Activated naive CD8-positive, alpha-beta T cell treated with anti-CD3 and anti-CD28 coated beads for 36 hours (primary cell): ENCODE data around the gene OR10J5. TPM values are rescaled to one million over a fixed set of nuclear protein-coding genes. Genes with fewer than 3 reads are reported as not detected.
"Not testable (repeated sequence)": the region's sequence is repeated elsewhere in the genome, so short reads cannot be mapped to it uniquely, and the experiment has no call there.

Experiments used
- DNase-seq: peaks from one replicate; pipeline ENCODE4 v3.0.0; 2021
- H3K27ac Mint-ChIP-seq: one replicate; pipeline ENCODE4 v1.8.0; 2022; ENCODE audit warnings: mild to moderate bottlenecking, moderate library complexity, mixed read lengths
- H3K27me3 Mint-ChIP-seq: one replicate; pipeline ENCODE4 v1.8.0; 2022; ENCODE audit warnings: mild to moderate bottlenecking, mixed read lengths
- H3K36me3 Mint-ChIP-seq: one replicate; pipeline ENCODE4 v1.8.0; 2021; ENCODE audit warnings: mild to moderate bottlenecking, mixed read lengths
- H3K4me1 Mint-ChIP-seq: one replicate; pipeline ENCODE4 v1.8.0; 2021; ENCODE audit warnings: mixed read lengths
- H3K4me3 Mint-ChIP-seq: one replicate; pipeline ENCODE4 v1.8.0; 2022; ENCODE audit warnings: mild to moderate bottlenecking, moderate library complexity, mixed read lengths
- H3K9me3 Mint-ChIP-seq: one replicate; pipeline ENCODE4 v1.8.0; 2022; ENCODE audit warnings: mixed read lengths
- total RNA-seq, 2 experiments: library from RNA; stranded (reverse); gene quantifications; one replicate each; pipeline ENCODE4 v1.2.3, GENCODE V29; 2021

The OR10J5 gene, protein sequence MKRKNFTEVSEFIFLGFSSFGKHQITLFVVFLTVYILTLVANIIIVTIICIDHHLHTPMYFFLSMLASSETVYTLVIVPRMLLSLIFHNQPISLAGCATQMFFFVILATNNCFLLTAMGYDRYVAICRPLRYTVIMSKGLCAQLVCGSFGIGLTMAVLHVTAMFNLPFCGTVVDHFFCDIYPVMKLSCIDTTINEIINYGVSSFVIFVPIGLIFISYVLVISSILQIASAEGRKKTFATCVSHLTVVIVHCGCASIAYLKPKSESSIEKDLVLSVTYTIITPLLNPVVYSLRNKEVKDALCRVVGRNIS
- not detected for total RNA-seq

DNA sequence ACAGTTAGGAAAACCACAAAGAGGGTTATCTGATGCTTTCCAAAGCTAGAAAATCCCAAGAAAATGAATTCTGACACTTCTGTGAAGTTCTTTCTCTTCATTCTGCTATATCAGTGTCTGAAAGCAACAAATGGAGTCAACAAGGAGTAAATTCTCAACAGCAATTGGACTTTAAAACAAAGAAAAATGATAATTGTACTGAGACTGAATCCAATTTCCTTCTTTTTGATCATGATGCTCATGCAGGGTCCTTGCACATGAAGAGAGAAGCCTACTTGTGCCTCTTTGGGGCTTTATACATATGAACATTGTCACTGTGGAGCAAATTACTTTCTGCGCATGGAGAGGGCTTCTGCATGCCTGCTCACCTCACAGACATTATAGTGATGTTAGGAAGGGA lies at the start of gene OR10J5:
Gene OR10J5, minus strand, starts transcription at position 101 of the 400 bp plus-strand sequence. Its CDS starts 0 bp downstream, at position 101.
- peaks cover 35% of the 10 kb centered on the region for H3K27me3 Mint-ChIP-seq
- H3K4me3 Mint-ChIP-seq: no peak within 1 kb of the TSS
- no peaks in the 10 kb centered on the region for H3K36me3 Mint-ChIP-seq
- no peaks in the 10 kb centered on the region for H3K9me3 Mint-ChIP-seq
- H3K4me1 Mint-ChIP-seq: no peaks in the 10 kb centered on the region
- DNase-seq: no peak
- H3K27ac Mint-ChIP-seq: no peak within 1 kb of the TSS

DNA sequence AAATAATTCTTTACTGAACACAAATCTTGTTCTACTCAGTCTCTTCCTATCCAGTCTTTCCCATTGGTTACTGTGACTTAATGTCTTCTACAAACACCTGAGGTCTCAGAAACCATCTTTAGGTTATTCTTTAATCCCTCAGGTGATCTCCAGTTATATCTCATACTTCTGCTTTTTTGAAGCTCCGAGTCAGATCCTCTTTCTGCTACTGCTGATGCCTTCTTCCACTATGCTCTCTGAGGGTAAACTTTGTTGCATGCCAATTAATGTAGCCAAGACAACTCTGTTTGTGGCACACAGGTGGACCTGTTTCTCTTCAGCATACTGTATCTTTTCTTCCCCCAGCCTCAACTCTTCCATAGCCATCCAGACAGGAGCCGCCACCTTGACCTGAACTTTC lies 48.7 kb upstream of the OR10J5 start:
- peaks cover 15% of the 10 kb centered on the region for H3K27me3 Mint-ChIP-seq
- H3K36me3 Mint-ChIP-seq: no peaks in the 10 kb centered on the region
- H3K4me3 Mint-ChIP-seq: no peak overlapping the region
- H3K4me1 Mint-ChIP-seq: peaks cover 7% of the 10 kb centered on the region
- no peak overlapping the region for H3K27ac Mint-ChIP-seq
- H3K9me3 Mint-ChIP-seq: no peaks in the 10 kb centered on the region
- no peak for DNase-seq

DNA sequence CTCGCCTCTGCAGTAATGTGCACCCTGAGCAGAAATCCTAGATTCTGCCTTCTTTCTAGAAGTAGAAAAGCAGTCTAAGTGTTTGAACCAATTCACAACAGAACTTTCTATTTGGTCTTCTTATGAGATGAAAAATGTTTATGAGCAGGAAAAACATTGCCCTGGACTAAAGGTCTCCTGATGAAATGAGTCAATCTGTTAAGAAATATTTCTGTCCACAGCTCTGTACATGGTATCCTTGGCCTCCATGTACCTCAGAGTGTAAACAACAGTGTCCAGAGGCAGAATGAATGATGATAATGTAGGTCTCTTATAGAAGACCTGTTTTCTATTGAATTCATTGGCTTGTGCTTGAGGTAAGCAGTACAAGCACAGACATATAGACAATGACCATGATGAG lies 45.6 kb upstream of the OR10J5 start:
- Mint-ChIP-seq H3K4me1 (peaks cover 7% of the 10 kb centered on the region), H3K9me3 (no peaks in the 10 kb centered on the region), H3K27ac (no peak overlapping the region), H3K36me3 (no peaks in the 10 kb centered on the region), H3K27me3 (peaks cover 27% of the 10 kb centered on the region), H3K4me3 (no peak overlapping the region)
- DNase-seq: no peak

DNA sequence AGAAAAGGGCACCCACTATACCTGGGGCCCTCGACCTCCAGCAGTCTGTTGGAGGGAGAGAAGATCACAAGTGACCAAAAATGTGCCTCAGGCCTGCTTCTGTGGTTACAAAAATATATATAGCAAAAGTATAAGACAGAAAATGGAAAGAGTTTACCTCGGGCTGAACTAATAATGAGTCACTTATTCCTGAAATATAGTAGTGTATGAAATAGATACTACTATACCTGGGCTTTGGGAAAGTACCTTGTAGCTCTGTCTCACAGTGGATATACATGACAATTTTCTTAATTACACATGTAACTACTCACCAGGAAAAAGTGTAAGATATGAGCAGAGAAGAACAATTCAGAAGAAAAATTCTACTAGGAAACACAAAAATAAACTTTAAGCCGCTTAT lies 44.5 kb upstream of the OR10J5 start:
- Mint-ChIP-seq H3K9me3 (no peaks in the 10 kb centered on the region), H3K4me3 (no peak overlapping the region), H3K4me1 (peaks cover 7% of the 10 kb centered on the region), H3K36me3 (no peaks in the 10 kb centered on the region), H3K27ac (no peak overlapping the region), H3K27me3 (peaks cover 33% of the 10 kb centered on the region)
- DNase-seq: no peak

DNA sequence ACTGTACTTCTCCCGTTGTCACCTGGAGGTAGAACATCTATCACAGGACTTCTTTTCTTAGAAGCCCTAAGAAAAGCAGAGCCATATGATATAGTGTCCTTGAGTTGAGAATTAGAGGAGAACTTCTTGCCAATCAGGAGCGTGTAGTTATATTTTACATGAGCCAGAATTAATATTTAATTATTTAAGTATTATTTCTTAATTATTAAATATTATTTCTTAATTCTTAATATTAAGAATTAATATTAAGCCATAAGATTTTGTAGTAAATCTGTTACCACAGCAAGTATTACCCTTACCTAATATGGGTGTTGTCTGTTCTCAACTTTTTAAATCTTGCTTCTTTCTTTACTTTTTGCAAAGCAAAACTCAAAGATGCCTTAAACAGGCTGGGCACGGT lies 41.6 kb upstream of the OR10J5 start:
- Mint-ChIP-seq H3K9me3 (peaks cover 1% of the 10 kb centered on the region), H3K36me3 (no peaks in the 10 kb centered on the region), H3K4me1 (peaks cover 7% of the 10 kb centered on the region), H3K4me3 (no peak overlapping the region), H3K27me3 (peaks cover 35% of the 10 kb centered on the region), H3K27ac (no peak overlapping the region)
- no peak for DNase-seq

DNA sequence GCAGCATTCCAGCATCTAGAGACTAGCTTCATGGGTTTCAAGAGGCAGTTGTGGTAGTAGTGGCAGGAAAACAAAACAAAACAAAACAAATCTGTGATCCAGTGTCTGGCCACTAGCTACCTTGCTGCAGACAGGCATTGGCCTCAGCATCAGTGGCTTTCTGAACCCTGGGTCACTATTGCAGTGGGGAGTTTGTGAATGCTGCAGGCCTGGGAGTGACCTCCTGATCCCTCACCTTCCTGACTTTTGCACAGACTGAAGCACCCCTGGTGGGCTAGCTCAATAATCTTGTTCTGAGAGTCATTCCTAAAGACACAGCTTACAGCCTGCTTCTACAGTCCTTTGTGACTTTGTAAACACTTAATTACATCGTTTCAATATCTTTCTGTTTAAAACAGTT lies 26.9 kb upstream of the OR10J5 start:
- Mint-ChIP-seq H3K27me3 (peaks cover 6% of the 10 kb centered on the region), H3K4me3 (no peak overlapping the region), H3K9me3 (no peaks in the 10 kb centered on the region), H3K36me3 (no peaks in the 10 kb centered on the region), H3K4me1 (no peaks in the 10 kb centered on the region), H3K27ac (no peak overlapping the region)
- no peak for DNase-seq

DNA sequence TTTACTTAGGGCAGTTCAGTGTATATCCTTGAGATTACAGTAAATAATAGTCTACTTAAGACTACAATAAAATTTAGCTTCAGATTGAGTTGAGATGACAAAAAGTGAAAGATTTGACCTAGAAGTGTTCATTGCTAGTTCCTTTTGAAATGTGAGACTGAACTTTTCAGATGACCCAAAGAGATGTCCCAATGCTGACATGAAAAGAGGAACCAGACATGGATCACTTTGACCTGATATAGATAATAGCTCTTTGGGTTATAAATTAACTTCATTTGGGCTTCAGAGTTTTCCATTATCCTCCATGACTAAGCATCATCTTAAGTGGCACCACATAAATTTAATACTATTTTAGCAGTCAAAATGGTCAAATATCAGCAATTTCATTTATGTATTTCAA lies 25.7 kb upstream of the OR10J5 start:
- Mint-ChIP-seq H3K27me3 (peaks cover 6% of the 10 kb centered on the region), H3K36me3 (no peaks in the 10 kb centered on the region), H3K4me1 (no peaks in the 10 kb centered on the region), H3K4me3 (no peak overlapping the region), H3K9me3 (no peaks in the 10 kb centered on the region), H3K27ac (no peak overlapping the region)
- DNase-seq: no peak

DNA sequence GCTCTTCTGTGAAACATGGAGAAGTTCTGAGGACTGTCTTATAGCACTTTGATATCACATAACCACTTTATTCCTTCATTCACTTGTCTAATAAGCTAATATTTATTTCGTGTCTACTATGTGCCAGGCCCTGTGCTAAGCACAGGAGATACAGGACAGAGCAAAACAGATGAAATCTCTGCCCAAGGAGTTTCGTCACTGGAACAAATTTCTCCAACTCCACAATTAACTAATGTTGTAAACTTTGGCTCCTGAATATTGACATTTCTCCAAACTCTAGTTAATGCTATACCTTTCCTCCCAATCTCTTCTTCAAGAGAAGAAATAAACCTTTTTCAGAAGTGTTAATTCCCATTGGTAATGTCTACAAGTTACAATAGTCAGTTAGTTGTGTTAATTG lies 24.8 kb upstream of the OR10J5 start:
- H3K27ac Mint-ChIP-seq: no peak overlapping the region
- H3K36me3 Mint-ChIP-seq: no peaks in the 10 kb centered on the region

DNA sequence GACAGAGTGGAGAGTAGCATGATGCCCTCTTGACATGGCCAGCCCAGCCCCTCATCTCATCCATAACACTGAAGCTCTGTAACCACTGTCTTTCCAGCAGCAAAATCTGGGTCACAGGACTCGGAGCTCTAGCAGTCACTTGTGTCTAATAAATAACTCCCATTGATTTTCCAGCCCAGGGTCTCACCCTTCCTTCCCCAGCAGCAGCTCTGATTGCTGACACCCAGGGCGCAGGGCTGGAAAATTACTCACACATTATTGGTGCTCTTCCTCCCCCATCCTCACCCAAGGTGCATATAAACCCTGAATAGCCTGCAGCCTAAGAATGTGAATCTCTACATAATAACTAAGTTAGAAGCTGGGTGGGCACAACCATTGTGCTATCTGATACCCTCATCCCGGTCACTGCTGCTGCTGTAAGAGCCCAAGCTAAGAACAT lies 21.1 kb upstream of the OR10J5 start:
- H3K27me3 Mint-ChIP-seq: peaks cover 5% of the 10 kb centered on the region
- H3K36me3 Mint-ChIP-seq: no peaks in the 10 kb centered on the region
- H3K27ac Mint-ChIP-seq: no peak overlapping the region
- H3K4me1 Mint-ChIP-seq: no peaks in the 10 kb centered on the region
- DNase-seq: no peak
- no peaks in the 10 kb centered on the region for H3K9me3 Mint-ChIP-seq
- no peak overlapping the region for H3K4me3 Mint-ChIP-seq

More for the DNA sequence above, 24.8 kb upstream of the OR10J5 start:
- no peak for DNase-seq
- Mint-ChIP-seq H3K9me3 (no peaks in the 10 kb centered on the region), H3K27me3 (peaks cover 6% of the 10 kb centered on the region), H3K4me3 (no peak overlapping the region), H3K4me1 (no peaks in the 10 kb centered on the region)

DNA sequence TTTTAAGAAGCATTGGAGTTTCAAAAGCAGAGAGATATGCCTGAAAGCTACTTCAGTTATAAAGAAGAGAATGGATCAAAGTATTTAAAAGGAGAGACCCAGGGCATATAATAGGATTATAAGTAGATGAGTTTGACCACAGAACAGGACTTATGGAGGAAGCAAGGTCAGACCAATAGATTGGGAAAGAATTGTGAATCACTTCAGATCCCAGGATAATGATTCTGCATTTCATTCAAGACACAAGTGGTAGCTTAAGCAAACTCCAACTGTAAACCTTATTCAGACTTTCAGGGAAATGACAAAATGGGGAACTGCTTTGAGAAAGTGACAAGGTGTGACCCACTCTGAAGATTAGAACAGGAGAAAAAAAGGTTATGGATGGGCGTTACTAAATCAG lies 18.9 kb upstream of the OR10J5 start:
- no peaks in the 10 kb centered on the region for H3K36me3 Mint-ChIP-seq
- DNase-seq: no peak
- H3K9me3 Mint-ChIP-seq: no peaks in the 10 kb centered on the region
- no peaks in the 10 kb centered on the region for H3K4me1 Mint-ChIP-seq
- H3K27me3 Mint-ChIP-seq: peaks cover 21% of the 10 kb centered on the region
- no peak overlapping the region for H3K4me3 Mint-ChIP-seq
- H3K27ac Mint-ChIP-seq: no peak overlapping the region

DNA sequence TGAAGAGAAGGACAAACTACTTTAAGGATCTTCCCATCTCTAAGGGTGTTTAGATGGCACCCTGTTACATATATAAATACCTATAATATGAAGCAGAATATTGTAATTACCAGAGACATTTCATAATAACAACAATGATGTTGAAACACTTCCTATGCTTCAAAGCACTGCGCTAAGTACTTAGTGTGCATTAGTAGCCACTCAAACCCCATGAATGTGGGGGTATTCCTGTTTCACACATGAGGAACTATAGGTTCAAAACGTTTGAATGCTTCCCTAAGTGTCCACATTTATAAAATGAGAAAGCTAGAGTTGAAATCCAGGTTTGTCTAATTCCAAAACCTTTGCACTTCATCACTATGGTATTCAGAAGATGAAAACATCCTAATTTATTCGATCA lies 18.5 kb upstream of the OR10J5 start:
- Mint-ChIP-seq H3K4me3 (no peak overlapping the region), H3K36me3 (no peaks in the 10 kb centered on the region), H3K27ac (no peak overlapping the region), H3K9me3 (no peaks in the 10 kb centered on the region), H3K27me3 (peaks cover 21% of the 10 kb centered on the region), H3K4me1 (no peaks in the 10 kb centered on the region)
- no peak for DNase-seq

DNA sequence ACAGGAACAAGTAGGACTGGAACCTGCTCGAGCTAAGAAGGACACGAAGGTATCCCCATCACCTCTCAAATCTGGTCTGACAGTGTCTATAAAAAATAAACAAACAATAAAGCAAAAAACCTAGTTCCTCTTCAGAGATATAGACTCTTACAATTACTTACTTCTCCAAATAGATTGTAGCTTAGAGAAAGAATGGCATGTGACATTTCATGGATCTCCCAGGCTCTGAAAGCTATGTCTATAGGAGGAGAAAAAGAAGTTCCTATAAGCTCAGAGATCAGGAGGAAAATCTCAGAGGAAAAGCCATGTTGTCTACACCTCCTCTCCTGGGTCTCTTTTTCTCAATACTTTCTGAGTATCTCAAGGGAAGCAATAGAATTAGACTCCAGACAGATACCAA lies 12.3 kb upstream of the OR10J5 start:
- H3K4me3 Mint-ChIP-seq: no peak overlapping the region
- no peaks in the 10 kb centered on the region for H3K36me3 Mint-ChIP-seq
- peaks cover 2% of the 10 kb centered on the region for H3K9me3 Mint-ChIP-seq
- H3K4me1 Mint-ChIP-seq: no peaks in the 10 kb centered on the region
- H3K27me3 Mint-ChIP-seq: peaks cover 28% of the 10 kb centered on the region
- DNase-seq: no peak
- H3K27ac Mint-ChIP-seq: no peak overlapping the region

DNA sequence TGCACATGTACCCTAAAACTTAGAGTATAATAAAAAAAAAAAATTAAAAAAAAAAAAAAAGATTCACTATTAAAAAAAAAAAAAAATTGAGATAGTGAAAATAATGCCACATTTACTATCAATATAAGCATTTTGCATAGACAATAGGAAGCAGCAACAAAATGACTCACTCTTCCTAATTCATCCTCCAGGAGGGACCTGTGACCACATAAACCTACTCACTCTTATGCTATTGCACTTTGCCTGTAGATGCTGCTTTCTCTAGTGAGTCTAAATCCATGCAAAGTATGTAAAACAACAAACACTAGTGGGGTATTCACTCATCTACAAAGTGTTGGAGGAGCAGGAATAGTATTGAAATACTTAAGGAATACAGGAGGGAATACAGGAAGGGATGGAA lies 2.9 kb downstream of the OR10J5 start:
- Mint-ChIP-seq H3K4me3 (no peak overlapping the region), H3K36me3 (no peaks in the 10 kb centered on the region), H3K27me3 (peaks cover 27% of the 10 kb centered on the region), H3K9me3 (peaks cover 3% of the 10 kb centered on the region), H3K27ac (no peak overlapping the region), H3K4me1 (no peaks in the 10 kb centered on the region)
- no peak for DNase-seq

DNA sequence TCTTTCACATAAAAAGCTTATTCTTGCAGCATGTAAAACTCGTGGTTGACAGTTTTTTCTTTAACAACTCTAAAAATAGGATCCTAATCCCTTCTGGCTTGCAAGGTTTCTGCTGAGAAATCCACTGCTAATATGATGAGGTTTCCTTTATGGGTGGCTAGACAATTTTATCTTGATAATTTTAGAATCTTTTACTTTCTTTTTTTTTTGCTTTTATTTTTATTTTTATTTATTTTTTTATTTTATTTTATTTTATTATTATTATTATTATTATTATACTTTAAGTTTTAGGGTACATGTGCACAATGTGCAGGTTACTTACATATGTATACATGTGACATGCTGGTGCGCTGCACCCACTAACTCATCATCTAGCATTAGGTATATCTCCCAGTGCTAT lies 11.0 kb downstream of the OR10J5 start:
- not testable (repeated sequence) for H3K27me3 Mint-ChIP-seq, H3K36me3 Mint-ChIP-seq, H3K4me1 Mint-ChIP-seq, H3K4me3 Mint-ChIP-seq, H3K27ac Mint-ChIP-seq, DNase-seq
- H3K9me3 Mint-ChIP-seq: peaks cover 14% of the 10 kb centered on the region

DNA sequence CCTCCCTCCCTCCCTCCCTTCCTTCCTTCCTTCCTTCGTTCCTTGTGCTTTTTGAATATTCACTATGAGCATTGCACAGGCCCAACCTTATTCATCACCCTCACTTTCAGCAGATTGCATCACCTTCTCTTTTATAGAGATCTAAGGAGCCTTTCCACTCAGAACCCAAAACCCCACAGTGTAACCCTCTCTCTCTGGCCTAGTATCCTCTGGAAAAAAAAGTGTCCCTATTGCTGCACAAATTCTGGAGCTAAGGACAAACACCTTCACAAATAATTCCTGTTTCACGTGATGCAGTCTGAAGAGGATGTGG lies 25.6 kb downstream of the OR10J5 start:
- H3K36me3 Mint-ChIP-seq: no peaks in the 10 kb centered on the region

DNA sequence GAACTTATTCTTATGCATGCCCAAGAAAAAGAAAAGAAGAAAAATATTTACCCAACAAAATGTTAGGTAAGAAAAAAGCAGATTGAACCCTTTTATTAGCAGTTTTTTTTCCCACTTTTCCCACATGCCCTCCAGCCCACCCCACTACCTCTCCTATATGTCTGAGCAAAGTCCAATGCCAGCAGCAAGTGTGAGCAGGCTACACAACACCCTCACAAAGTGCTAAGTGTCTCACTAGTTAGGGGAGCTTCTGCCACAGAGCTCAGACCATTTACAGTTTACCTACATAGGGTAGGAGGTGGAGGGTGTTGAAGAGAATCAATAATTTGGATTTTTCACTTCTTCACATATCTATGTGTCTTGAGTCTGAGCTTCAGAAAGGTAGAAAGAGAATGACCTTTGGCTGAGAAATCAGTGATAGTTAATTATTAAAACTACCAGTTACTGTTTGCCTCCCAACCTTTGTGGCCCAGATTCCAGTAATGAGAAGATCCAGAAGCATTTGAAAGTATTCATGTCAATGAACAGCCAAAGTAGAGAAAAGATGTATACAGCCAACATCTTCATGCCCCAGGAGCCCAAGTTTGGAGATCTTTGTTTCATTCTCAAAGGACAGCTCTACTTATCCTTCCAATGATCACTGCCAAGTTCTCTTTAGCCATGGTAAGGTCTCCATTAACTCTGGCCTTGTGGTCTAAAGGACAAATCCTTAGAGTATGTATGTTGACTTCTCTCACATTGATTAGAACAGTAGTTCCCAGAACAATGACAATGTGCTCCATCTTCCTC lies 26.2 kb downstream of the OR10J5 start:
- no peaks in the 10 kb centered on the region for H3K4me1 Mint-ChIP-seq
- H3K27ac Mint-ChIP-seq: no peak overlapping the region
- DNase-seq: no peak
- H3K36me3 Mint-ChIP-seq: no peaks in the 10 kb centered on the region
- H3K27me3 Mint-ChIP-seq: peaks cover 15% of the 10 kb centered on the region
- H3K4me3 Mint-ChIP-seq: no peak overlapping the region
- H3K9me3 Mint-ChIP-seq: peaks cover 13% of the 10 kb centered on the region

More for the DNA sequence above, 25.6 kb downstream of the OR10J5 start:
- Mint-ChIP-seq H3K27me3 (peaks cover 17% of the 10 kb centered on the region), H3K4me3 (no peak overlapping the region), H3K27ac (no peak overlapping the region), H3K4me1 (no peaks in the 10 kb centered on the region), H3K9me3 (peaks cover 13% of the 10 kb centered on the region)
- DNase-seq: no peak
